Thoracic aorta (tissue), 2 donors: ENCODE measurements around the gene UNC119. TPM values are rescaled to one million over a fixed set of nuclear protein-coding genes. Genes with fewer than 3 reads are reported as not detected.
A peak's percentile ranks its signal among the peaks of the same experiment; 100 is the strongest.
"Not testable (repeated sequence)": the region's sequence is repeated elsewhere in the genome, so short reads cannot be mapped to it uniquely, and the experiment has no call there.

ENCODE experiments used
- ATAC-seq: fragments of 150-250 bp; one replicate; pipeline ENCODE4 v1.8.0; 2017; ENCODE audit warnings: low read depth; ENCODE audit not compliant: insufficient number of reproducible peaks, low FRiP score
- DNase-seq: peaks from one replicate; pipeline ENCODE4 v3.0.0-alpha.2; 2020; ENCODE audit warnings: low spot score
- H3K27ac ChIP-seq, 2 donors: fragments of 200-600 bp; sonication (generic); 1 replicate in 1 of 2; 2 replicates in 1 of 2; pipeline ENCODE4 v1.5.1; 2016; ENCODE audit warnings: mild to moderate bottlenecking in 2 of 2, moderate library complexity in 2 of 2
- H3K27me3 ChIP-seq: fragments of 200-600 bp; sonication (generic); replicated peaks from 2 replicates; pipeline ENCODE4 v1.6.0; 2016; ENCODE audit warnings: mild to moderate bottlenecking; ENCODE audit not compliant: insufficient read depth
- H3K36me3 ChIP-seq: fragments of 200-600 bp; sonication (generic); one replicate; pipeline ENCODE4 v1.5.1; 2016
- H3K4me1 ChIP-seq, 2 donors: fragments of 200-600 bp; sonication (generic); 1 replicate in 1 of 2; 2 replicates in 1 of 2; pipeline versions ENCODE4 v1.5.1 to v1.6.0; 2016; ENCODE audit warnings: low read depth in 2 of 2, mild to moderate bottlenecking in 1 of 2; ENCODE audit not compliant: control insufficient read depth in 1 of 2
- H3K4me3 ChIP-seq: fragments of 200-600 bp; sonication (generic); 2 replicates; pipeline ENCODE4 v1.5.1; 2016; ENCODE audit warnings: mild to moderate bottlenecking
- H3K9me3 ChIP-seq: fragments of 200-600 bp; sonication (generic); 2 replicates; pipeline ENCODE4 v1.5.1; 2016
- CTCF ChIP-seq: fragments of 200-600 bp; sonication (generic); IDR thresholded peaks from one replicate; pipeline ENCODE4 v1.5.1; 2019; ENCODE audit warnings: antibody characterized with exemption
- total RNA-seq, 2 donors: library from RNA; depleted of rRNA; stranded (reverse); fragments of >200 nt; gene quantifications; one replicate each; pipeline versions ENCODE4 v1.1.0 to v1.2.3, GENCODE V29; 2016

The UNC119 gene
- total RNA-seq, 2 donors from 2014 or later = 27.8 to 34.9 TPM

- Histone ChIP-seq H3K4me1 (peaks cover 3 to 25% of the 10 kb centered on the region in 2 donors), H3K27ac (peak overlapping the region in 1 of 2 donors; percentile 10), H3K9me3 (no peaks in the 10 kb centered on the region), H3K36me3 (no peaks in the 10 kb centered on the region), H3K4me3 (no peak overlapping the region), H3K27me3 (no peaks in the 10 kb centered on the region)
- DNase-seq (no peak), ATAC-seq (no peak)
- TF ChIP-seq CTCF = no peak
These were observed 27.7 kb downstream of the UNC119 start for GRCh38 chr17:28524476-28525424.

- no peak for TF ChIP-seq CTCF
- ATAC-seq (no peak), DNase-seq (no peak)
These were observed 28.5 kb downstream of the UNC119 start for GRCh38 chr17:28523876-28524275.

GRCh38 chr17:28523186-28523585 is 29.2 kb downstream of the UNC119 start:
- H3K4me1 ChIP-seq = peaks cover 3 to 25% of the 10 kb centered on the region in 2 donors
- no peaks in the 10 kb centered on the region for H3K27me3 ChIP-seq
- no peak for TF ChIP-seq CTCF
- DNase-seq = no peak
- no peak overlapping the region for H3K27ac ChIP-seq
- no peak overlapping the region for H3K4me3 ChIP-seq
- no peaks in the 10 kb centered on the region for H3K36me3 ChIP-seq
- ATAC-seq = no peak
- H3K9me3 ChIP-seq = no peaks in the 10 kb centered on the region

More at GRCh38 chr17:28523876-28524275, 28.5 kb downstream of the UNC119 start:
- Histone ChIP-seq H3K27ac (no peak overlapping the region), H3K4me3 (no peak overlapping the region), H3K36me3 (no peaks in the 10 kb centered on the region), H3K27me3 (no peaks in the 10 kb centered on the region), H3K4me1 (peaks cover 3 to 25% of the 10 kb centered on the region in 2 donors), H3K9me3 (no peaks in the 10 kb centered on the region)

- H3K4me3 ChIP-seq, ATAC-seq, DNase-seq, H3K36me3 ChIP-seq, H3K27me3 ChIP-seq, H3K27ac ChIP-seq, H3K9me3 ChIP-seq: not testable (repeated sequence)
- H3K4me1 ChIP-seq = peaks cover 3 to 25% of the 10 kb centered on the region in 2 donors
These were observed 30.1 kb downstream of the UNC119 start for GRCh38 chr17:28522281-28522680.

GRCh38 chr17:28521311-28522085 is 30.9 kb downstream of the UNC119 start:
- no peak for DNase-seq
- no peaks in the 10 kb centered on the region for H3K9me3 ChIP-seq
- no peak overlapping the region for H3K27ac ChIP-seq
- ATAC-seq = no peak
- H3K27me3 ChIP-seq = no peaks in the 10 kb centered on the region
- no peak overlapping the region for H3K4me3 ChIP-seq
- TF ChIP-seq CTCF = no peak
- peaks cover 3 to 25% of the 10 kb centered on the region in 2 donors for H3K4me1 ChIP-seq
- no peaks in the 10 kb centered on the region for H3K36me3 ChIP-seq
